OCI-LY7 (cell line): ENCODE results near the gene GALNT9. TPM values are rescaled to one million over a fixed set of nuclear protein-coding genes. Genes with fewer than 3 reads are reported as not detected.

Experiments used
- BruUV-seq: library from RNA; stranded (reverse); fragments of 400-500 nt; replicated peaks from 2 replicates; lab custom pipeline; 2021; lab: Mats Ljungman, UMichigan
- CTCF ChIA-PET: fragments of 300-600 bp; sonication (Branson Sonifier 250); formaldehyde crosslinking; loops from one replicate; lab custom pipeline; 2022; ENCODE audit warnings: antibody characterized with exemption; ENCODE audit not compliant: unreplicated experiment; lab: Charles Lee
- POLR2A ChIA-PET: fragments of 300-600 bp; sonication (Branson Sonifier 250); formaldehyde crosslinking; loops from one replicate; lab custom pipeline; 2022; ENCODE audit warnings: antibody characterized with exemption; lab: Charles Lee
- DNase-seq: peaks from one replicate; pipeline ENCODE4 v3.0.0-alpha.2; 2015; ENCODE audit warnings: low spot score
- H2AFZ ChIP-seq: fragments of 200-600 bp; sonication (generic), shearing (Covaris generic); 2 replicates; pipeline ENCODE4 v1.6.1; 2014; ENCODE audit warnings: mild to moderate bottlenecking, antibody characterized with exemption, low read length, moderate library complexity
- H3K27ac ChIP-seq: fragments of 200-600 bp; sonication (generic); 2 replicates; pipeline ENCODE4 v1.5.1; 2014; ENCODE audit warnings: mixed run types, low read depth, mild to moderate bottlenecking, moderate library complexity, low read length, inconsistent platforms; ENCODE audit not compliant: poor library complexity, severe bottlenecking
- H3K36me3 ChIP-seq: fragments of 200-600 bp; sonication (generic); 2 replicates; pipeline ENCODE4 v1.6.1; 2014; ENCODE audit warnings: mild to moderate bottlenecking, antibody characterized with exemption, low read length, moderate library complexity, mixed read lengths; ENCODE audit not compliant: insufficient read depth
- H3K4me1 ChIP-seq: fragments of 200-600 bp; sonication (generic); 2 replicates; pipeline ENCODE4 v1.5.1; 2014; ENCODE audit warnings: mild to moderate bottlenecking, low read length; ENCODE audit not compliant: insufficient read depth, poor library complexity, severe bottlenecking
- H3K4me2 ChIP-seq: fragments of 200-600 bp; sonication (generic); 2 replicates; pipeline ENCODE4 v1.6.1; 2014; ENCODE audit warnings: mild to moderate bottlenecking, low read length
- H3K4me3 ChIP-seq: fragments of 200-600 bp; sonication (generic); 2 replicates; pipeline ENCODE4 v1.5.1; 2014; ENCODE audit warnings: mild to moderate bottlenecking, low read depth, low read length; ENCODE audit not compliant: poor library complexity, severe bottlenecking
- H3K79me2 ChIP-seq: fragments of 200-600 bp; sonication (generic); 2 replicates; pipeline ENCODE4 v1.6.1; 2016; ENCODE audit warnings: low read depth, mild to moderate bottlenecking, low read length, moderate library complexity, mixed read lengths; ENCODE audit not compliant: insufficient read depth
- H3K9me2 ChIP-seq: fragments of 200-600 bp; sonication (generic); 2 replicates; pipeline ENCODE4 v1.6.1; 2016; ENCODE audit warnings: mild to moderate bottlenecking, low read length, mixed read lengths; ENCODE audit not compliant: insufficient read depth
- H3K9me3 ChIP-seq: fragments of 200-600 bp; sonication (generic); 2 replicates; pipeline ENCODE4 v1.6.1; 2014; ENCODE audit warnings: mild to moderate bottlenecking, mixed run types, low read length, mixed read lengths
- H4K20me1 ChIP-seq: fragments of 200-600 bp; sonication (generic); 2 replicates; pipeline ENCODE4 v1.6.1; 2014; ENCODE audit warnings: mild to moderate bottlenecking, antibody characterized with exemption, low read length, moderate library complexity, mixed read lengths; ENCODE audit not compliant: insufficient read depth
- EZH2phosphoT487 ChIP-seq: fragments of 200-600 bp; sonication (generic); IDR thresholded peaks from 2 replicates; pipeline ENCODE4 v1.6.1; 2018; ENCODE audit warnings: low read depth, borderline replicate concordance, mild to moderate bottlenecking, mixed run types, antibody characterized with exemption, low read length, moderate library complexity, mixed read lengths
- intact Hi-C: fragments of 100-400 bp; cut with micrococcal nuclease; formaldehyde crosslinking; loops from one replicate; pipeline ENCODE4 v1.10.0; 2022; ENCODE audit not compliant: unreplicated experiment
- total RNA-seq, 2 experiments: library from RNA; depleted of rRNA in 1 of 2; stranded (reverse); fragments of >200 nt in 1 of 2; shearing (Covaris generic) in 1 of 2; gene quantifications; 2 replicates each; pipeline ENCODE4 v1.2.3, GENCODE V29; 2014 to 2022
- TF ChIP-seq, protein P1 (sequence below): fragments of 200-600 bp; sonication (generic); conservative IDR thresholded peaks from 2 replicates; pipeline ENCODE4 v1.5.1; 2014; ENCODE audit warnings: mild to moderate bottlenecking, antibody characterized with exemption, low read length, moderate library complexity, mixed read lengths

Gene GALNT9
- total RNA-seq, 2 experiments from 2014 or later = 0.28 TPM; not detected in 1

DNA sequence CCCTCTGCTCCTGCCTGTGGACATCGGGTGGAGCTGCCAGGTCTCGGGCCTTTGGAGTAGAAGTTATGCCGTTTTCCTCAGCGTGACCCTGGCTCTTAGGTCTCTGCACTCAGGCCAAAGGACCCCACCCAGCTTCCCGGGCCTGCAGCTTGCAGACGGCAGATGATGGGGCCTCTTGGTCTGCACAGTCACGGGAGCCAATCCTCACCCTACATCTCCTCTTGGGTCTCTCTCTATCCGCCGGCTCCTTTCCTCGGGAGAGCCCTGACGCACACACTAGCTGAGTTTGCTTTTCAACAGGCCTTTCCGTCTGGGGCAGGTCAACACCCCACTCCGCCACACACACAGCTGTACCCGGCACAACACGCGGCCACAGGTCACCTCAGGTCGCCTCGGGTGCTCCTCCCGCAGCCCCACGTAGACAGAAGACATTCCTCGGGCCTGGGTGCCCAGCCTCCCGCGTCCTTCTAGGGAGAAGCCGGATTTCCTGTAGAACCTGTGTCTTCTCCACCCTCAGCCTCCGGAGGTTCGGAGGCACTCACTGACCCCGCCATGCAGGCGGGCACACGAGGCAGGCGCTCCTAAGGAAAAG lies 9.9 kb downstream of the GALNT9 start:
- Histone ChIP-seq H3K4me2 (no peak overlapping the region), H2AFZ (no peak overlapping the region), H3K36me3 (no peaks in the 10 kb centered on the region), H3K27ac (no peak overlapping the region), H3K9me3 (no peaks in the 10 kb centered on the region), H3K4me3 (no peak overlapping the region), H4K20me1 (no peaks in the 10 kb centered on the region), H3K9me2 (no peaks in the 10 kb centered on the region), H3K79me2 (no peaks in the 10 kb centered on the region), H3K4me1 (no peaks in the 10 kb centered on the region)
- DNase-seq = no peak
- CTCF ChIA-PET = no interaction called here
- intact Hi-C loops = no loop called here
- POLR2A ChIA-PET = no interaction called here
- BruUV-seq = no TSS peak
- TF ChIP-seq, protein P1, sequence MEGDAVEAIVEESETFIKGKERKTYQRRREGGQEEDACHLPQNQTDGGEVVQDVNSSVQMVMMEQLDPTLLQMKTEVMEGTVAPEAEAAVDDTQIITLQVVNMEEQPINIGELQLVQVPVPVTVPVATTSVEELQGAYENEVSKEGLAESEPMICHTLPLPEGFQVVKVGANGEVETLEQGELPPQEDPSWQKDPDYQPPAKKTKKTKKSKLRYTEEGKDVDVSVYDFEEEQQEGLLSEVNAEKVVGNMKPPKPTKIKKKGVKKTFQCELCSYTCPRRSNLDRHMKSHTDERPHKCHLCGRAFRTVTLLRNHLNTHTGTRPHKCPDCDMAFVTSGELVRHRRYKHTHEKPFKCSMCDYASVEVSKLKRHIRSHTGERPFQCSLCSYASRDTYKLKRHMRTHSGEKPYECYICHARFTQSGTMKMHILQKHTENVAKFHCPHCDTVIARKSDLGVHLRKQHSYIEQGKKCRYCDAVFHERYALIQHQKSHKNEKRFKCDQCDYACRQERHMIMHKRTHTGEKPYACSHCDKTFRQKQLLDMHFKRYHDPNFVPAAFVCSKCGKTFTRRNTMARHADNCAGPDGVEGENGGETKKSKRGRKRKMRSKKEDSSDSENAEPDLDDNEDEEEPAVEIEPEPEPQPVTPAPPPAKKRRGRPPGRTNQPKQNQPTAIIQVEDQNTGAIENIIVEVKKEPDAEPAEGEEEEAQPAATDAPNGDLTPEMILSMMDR = no peak
- no peak for TF ChIP-seq EZH2phosphoT487

DNA sequence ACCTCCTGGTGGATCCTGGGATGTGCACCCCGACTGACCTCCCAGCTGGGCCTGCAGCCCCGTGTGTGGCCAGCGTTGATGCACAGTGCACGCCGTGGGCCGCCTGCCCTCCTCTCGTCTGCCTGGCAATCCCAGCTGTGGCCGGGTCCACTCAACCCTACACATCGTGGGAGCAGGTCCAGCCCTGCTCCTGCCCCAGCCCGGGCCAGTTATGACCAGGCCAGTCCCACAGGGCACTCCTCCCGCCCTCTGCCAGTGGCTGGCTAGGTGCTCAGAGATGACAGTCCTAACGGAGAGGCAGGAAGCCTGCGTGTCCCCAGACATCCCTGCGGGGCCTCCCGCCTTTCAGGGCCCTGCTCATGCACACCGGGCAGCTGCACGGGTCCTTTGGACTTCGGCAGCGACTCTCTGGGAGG lies 10.8 kb downstream of the GALNT9 start:
- ChIA-PET CTCF (no interaction called here), POLR2A (no interaction called here)
- Histone ChIP-seq H3K9me2 (no peaks in the 10 kb centered on the region), H2AFZ (no peak overlapping the region), H3K79me2 (no peaks in the 10 kb centered on the region), H3K27ac (no peak overlapping the region), H3K4me3 (no peak overlapping the region), H3K36me3 (no peaks in the 10 kb centered on the region), H3K4me1 (no peaks in the 10 kb centered on the region), H3K9me3 (no peaks in the 10 kb centered on the region), H3K4me2 (no peak overlapping the region), H4K20me1 (no peaks in the 10 kb centered on the region)
- no peak for DNase-seq
- no peak for TF ChIP-seq EZH2phosphoT487
- TF ChIP-seq, protein P1 = no peak
- intact Hi-C loops = no loop called here
- BruUV-seq = no TSS peak

DNA sequence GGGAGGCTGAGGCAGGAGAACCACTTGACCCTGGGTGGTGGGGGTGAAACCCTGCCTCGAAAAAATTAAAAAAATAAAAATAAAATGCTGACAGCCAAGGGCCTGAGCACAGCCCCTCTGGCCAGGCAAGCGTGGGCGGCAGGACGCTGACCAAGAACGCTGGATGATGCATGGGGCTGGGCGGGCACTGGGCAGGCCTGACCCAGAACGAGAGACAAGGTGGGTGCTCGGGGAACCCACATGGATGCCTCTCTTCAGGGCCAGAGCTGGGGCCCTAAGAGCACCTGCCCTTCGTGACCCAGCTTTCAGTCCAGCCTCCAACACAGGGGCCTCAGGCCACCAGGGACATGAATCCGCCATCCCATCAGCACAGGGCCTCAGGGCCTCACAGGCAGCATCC lies 11.3 kb downstream of the GALNT9 start:
- Histone ChIP-seq H2AFZ (no peak overlapping the region), H3K36me3 (no peaks in the 10 kb centered on the region), H3K4me2 (no peak overlapping the region), H3K4me3 (no peak overlapping the region), H3K27ac (no peak overlapping the region), H3K79me2 (no peaks in the 10 kb centered on the region), H3K4me1 (no peaks in the 10 kb centered on the region), H3K9me2 (no peaks in the 10 kb centered on the region), H3K9me3 (no peaks in the 10 kb centered on the region), H4K20me1 (no peaks in the 10 kb centered on the region)
- intact Hi-C loops = no loop called here
- ChIA-PET POLR2A (no interaction called here), CTCF (no interaction called here)
- DNase-seq = no peak
- no TSS peak for BruUV-seq
- TF ChIP-seq, protein P1 = no peak
- TF ChIP-seq EZH2phosphoT487 = no peak
